GM23338 (cell line): Measurements from ENCODE around the gene CHD2.

ENCODE experiments used
- CTCF ChIP-seq, 2 experiments: fragments of 200-600 bp in 1 of 2; sonication (generic) in 1 of 2; conservative IDR thresholded peaks; 2 replicates each; pipeline versions ENCODE4 v1.5.1 to v1.6.1; 2016 to 2017; ENCODE audit warnings: antibody characterized with exemption in 2 of 2, low read depth in 2 of 2, mild to moderate bottlenecking in 2 of 2, moderate library complexity in 1 of 2
- EZH2 ChIP-seq: fragments of 200-600 bp; sonication (generic); IDR thresholded peaks from one replicate; pipeline ENCODE4 v1.8.0; 2017; ENCODE audit warnings: antibody characterized with exemption, mild to moderate bottlenecking, low read depth; ENCODE audit not compliant: unreplicated experiment
- EZH2phosphoT487 ChIP-seq: fragments of 200-600 bp; sonication (generic); IDR thresholded peaks from one replicate; pipeline ENCODE4 v1.8.1; 2018; ENCODE audit warnings: antibody characterized with exemption; ENCODE audit not compliant: unreplicated experiment
- POLR2AphosphoS5 ChIP-seq: IDR thresholded peaks from 2 replicates; pipeline ENCODE4 v1.6.1; 2016; ENCODE audit warnings: antibody characterized with exemption, low read depth

GRCh38 chr15:92942706-92943105 is 42.6 kb downstream of the CHD2 start:
- no peak for TF ChIP-seq EZH2phosphoT487
- no peak for TF ChIP-seq POLR2AphosphoS5
- TF ChIP-seq EZH2, result no peak
- TF ChIP-seq CTCF (conservative IDR thresholded peaks at IDR 0.05; ENCODE audit: low read depth in 2 of 2), result peak; percentile 24 to 41; a peak in 3 of 4 replicates
